ENCODE data around the gene ZFP57. TPM values are rescaled to one million over a fixed set of nuclear protein-coding genes. Genes with fewer than 3 reads are reported as not detected.

The ZFP57 gene
- total RNA-seq, 2 donors from 2014 or later, result 2.6 TPM; not detected in 1

DNA sequence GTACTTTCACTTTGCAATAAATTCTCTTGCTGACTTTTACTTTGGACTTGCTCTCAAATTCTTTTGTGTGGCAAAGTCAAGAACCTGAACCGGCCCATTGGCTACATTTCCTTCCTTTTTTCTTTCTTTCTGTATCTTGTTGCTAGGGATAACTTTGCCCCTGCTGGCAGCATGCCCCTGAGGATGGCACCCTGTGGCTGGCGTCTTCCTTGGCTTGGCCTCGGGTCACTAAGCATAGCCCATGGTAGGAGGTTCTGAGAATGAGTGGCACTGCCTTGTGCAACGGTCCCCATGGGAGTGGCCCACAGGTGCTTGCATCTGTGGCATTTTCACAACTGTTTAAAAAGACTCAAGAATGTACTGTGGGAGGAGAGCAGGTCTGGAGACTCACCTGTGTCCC lies 28.2 kb upstream of the ZFP57 start:
- peak overlapping the region; percentile 65 for H3K27ac Mint-ChIP-seq
- peak overlapping the region; percentile 79 for H3K4me3 Mint-ChIP-seq
- no peaks in the 10 kb centered on the region for H3K9me3 Mint-ChIP-seq
- H3K4me1 Mint-ChIP-seq, result peaks cover 29% of the 10 kb centered on the region
- no peaks in the 10 kb centered on the region for H3K27me3 Mint-ChIP-seq
- no peaks in the 10 kb centered on the region for H3K36me3 Mint-ChIP-seq (ENCODE audit: low read depth)
- ATAC-seq (replicated peaks), result peak; percentile 37

DNA sequence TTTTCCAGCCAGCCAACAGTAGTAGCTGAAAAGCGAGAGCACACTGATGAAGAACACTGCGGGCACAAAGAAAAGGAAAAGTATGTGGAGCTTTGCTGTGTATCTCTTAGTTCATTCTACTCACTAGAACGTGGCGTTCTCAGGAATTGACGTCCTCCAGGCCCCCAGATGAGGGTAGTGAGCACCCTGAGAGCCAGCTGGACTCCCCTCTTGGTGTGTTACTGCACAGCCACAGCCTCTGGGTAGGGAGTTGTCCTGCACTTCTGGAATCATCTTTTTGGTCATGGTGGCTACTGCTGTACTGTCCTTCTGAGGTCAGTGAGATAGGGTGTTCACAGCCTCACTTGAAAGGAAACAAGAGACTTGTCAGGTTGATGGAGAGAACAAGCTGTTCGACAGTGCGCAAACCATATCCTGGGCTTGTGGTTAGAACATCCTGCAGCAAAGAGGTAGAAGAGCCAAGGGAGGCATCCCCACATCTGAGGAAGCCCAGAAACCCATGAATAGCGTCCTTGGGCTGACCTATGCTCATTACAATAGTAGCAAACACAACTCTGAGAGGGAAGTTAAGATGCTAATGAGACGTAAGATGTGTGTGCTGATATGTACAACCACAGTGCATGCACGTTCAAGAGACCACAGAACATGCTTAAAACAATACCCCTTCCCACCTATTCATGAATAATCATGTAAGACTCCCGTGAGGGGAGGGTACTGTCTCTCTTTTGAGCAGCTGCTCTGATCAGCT lies 27.7 kb upstream of the ZFP57 start:
- Mint-ChIP-seq H3K9me3 (no peaks in the 10 kb centered on the region), H3K4me3 (peak overlapping the region; percentile 79), H3K36me3 (ENCODE audit: low read depth) (no peaks in the 10 kb centered on the region), H3K4me1 (peaks cover 29% of the 10 kb centered on the region), H3K27me3 (no peaks in the 10 kb centered on the region), H3K27ac (peak overlapping the region; percentile 65)
- peak; percentile 81 for ATAC-seq (replicated peaks)

DNA sequence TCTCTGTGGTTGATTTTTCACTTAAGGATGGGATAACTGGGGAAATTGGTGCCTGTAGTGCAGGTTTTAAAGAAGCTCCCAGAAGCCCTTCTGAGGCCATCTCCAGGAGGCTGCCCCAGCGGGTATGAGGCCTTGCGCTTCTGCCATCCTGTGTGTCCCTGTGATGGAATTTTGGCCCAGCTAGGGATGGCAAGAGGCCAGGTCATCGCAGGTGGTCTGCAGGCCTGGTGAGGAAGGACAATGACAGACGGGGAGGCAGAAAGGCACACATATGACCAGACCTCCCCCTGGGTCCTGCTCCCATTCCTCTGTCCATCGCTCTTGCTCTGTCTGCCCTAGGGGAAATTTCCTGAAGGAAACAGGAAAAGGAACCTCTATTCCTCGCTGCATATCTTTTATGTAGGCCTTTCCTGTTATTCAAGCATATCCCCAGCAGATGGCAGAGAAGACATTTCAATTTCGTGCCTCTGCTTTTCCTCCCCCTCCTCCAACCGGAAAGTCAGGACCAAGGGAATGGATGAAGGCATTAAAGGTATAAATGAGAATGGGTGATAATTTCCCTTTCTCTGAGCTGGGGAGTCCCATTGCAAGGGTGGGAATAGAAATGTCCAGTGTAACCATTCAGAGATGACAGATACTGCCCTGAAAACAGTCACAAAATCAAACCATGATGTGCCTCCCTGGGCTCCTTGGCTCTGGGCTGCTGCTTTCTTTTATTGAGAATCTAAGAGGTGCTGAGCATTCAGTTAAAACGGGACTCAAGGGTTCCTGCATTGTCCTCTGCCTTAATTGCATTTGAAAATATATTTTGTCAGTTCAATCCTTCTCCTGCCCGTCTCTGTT lies 24.7 kb upstream of the ZFP57 start:
- no peaks in the 10 kb centered on the region for H3K36me3 Mint-ChIP-seq (ENCODE audit: low read depth)
- peaks cover 12% of the 10 kb centered on the region for H3K27me3 Mint-ChIP-seq
- no peak overlapping the region for H3K27ac Mint-ChIP-seq
- H3K9me3 Mint-ChIP-seq, result no peaks in the 10 kb centered on the region
- peaks cover 23% of the 10 kb centered on the region for H3K4me1 Mint-ChIP-seq
- ATAC-seq (replicated peaks), result no peak
- H3K4me3 Mint-ChIP-seq, result no peak overlapping the region

DNA sequence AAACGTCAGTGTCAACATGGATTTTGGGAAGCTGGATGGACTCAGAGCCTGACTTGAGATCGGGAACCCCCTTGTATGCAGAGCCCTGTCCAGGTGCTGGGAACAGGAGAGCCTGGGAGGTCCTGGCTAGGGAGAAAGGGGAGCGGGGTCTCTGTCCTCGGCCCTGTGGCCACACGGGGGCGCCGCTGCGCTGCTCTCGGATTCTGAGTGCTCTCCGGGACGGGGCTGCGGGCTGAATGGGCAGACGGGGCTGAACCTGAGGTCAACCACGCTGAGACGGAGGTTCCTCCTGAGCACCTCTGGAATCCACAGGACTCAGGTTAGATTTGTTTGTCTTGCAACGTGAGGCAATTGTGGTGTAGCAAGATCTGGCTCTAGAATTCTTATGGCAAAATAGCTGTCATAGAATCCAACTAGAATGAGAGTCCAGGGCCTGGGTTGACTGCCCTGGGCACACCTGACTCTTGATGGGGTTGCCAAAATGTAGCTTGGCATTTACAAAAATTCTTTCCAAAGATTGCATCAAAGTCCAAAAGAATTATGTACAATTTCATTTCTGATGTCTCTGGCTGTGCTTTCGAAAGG lies 21.7 kb upstream of the ZFP57 start:
- peak; percentile 93 for ATAC-seq (replicated peaks)
- H3K36me3 Mint-ChIP-seq (ENCODE audit: low read depth), result no peaks in the 10 kb centered on the region
- H3K27me3 Mint-ChIP-seq, result peaks cover 16% of the 10 kb centered on the region
- no peak overlapping the region for H3K4me3 Mint-ChIP-seq
- no peaks in the 10 kb centered on the region for H3K4me1 Mint-ChIP-seq
- H3K27ac Mint-ChIP-seq, result no peak overlapping the region
- no peaks in the 10 kb centered on the region for H3K9me3 Mint-ChIP-seq

DNA sequence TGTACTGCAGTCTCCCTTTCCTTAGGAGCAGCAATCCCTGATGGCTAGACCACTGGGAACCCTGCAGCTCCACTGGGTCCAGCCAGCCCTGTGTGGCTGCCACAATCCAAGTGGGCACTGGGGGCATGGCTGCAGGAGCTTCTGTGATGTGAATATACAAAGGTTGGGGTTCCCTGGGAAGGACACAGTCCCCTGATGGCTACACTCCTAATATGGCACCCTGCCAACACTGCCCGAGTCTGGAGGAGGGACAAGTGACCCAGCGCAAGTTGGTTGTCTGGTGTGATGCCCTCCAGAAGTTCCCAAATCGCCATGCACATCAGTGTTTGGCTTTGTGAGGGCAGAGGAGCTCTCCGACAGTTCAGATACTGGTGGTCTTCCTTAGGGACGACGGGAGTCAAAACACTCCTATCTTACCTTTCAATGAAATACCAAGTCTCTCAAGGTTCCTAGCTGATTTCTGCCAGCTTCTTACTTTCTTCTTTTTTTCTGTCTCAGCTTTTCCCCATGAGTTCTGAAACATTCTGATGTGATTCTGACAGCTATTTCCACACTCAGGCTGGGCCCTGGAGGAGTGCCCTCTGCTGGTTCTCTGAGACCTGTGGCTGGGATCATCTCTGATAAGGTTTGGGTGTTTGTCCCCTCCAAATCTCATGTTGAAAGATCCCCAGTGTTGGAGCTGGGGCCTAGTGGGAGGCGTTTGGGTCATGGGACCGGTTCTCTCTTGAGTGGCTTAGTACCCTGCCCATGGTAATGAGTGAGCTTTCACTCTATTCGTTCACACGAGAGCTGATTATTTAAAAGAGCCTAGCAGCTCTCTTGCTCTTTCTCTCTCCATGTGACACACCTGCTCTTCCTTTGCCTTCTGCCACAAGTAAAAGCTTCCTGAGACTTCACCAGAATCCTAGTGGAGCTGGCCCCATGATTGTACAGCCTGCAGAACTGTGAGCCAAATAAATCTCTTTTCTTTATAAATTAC lies 15.5 kb upstream of the ZFP57 start:
- Mint-ChIP-seq H3K4me1 (no peaks in the 10 kb centered on the region), H3K27ac (no peak overlapping the region), H3K36me3 (ENCODE audit: low read depth) (no peaks in the 10 kb centered on the region), H3K27me3 (peaks cover 9% of the 10 kb centered on the region), H3K4me3 (no peak overlapping the region), H3K9me3 (no peaks in the 10 kb centered on the region)
- ATAC-seq (replicated peaks), result no peak

DNA sequence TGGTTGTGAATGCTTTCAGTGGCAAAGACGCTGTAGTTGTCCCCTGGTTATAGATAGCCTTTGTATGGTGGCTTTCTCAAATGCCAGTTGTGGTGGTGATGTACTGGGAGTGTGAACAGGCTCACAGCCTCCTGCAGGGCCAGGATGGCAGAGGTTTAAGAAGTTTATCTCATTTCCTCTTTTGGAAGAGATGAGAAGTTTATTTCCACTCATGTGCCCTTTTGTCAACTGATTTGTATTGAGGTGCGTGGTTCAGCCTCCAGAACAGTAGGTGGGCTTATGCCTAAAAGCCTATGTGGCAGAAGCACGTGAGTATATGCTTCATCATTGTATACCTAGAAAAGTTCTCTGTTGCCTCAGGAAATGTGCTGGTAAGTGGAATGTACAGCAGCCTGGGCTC lies 13.7 kb upstream of the ZFP57 start:
- H3K9me3 Mint-ChIP-seq, result no peaks in the 10 kb centered on the region
- H3K27ac Mint-ChIP-seq, result no peak overlapping the region
- H3K4me3 Mint-ChIP-seq, result no peak overlapping the region
- no peak for ATAC-seq (replicated peaks)
- no peaks in the 10 kb centered on the region for H3K36me3 Mint-ChIP-seq (ENCODE audit: low read depth)
- H3K27me3 Mint-ChIP-seq, result peaks cover 4% of the 10 kb centered on the region
- H3K4me1 Mint-ChIP-seq, result no peaks in the 10 kb centered on the region

DNA sequence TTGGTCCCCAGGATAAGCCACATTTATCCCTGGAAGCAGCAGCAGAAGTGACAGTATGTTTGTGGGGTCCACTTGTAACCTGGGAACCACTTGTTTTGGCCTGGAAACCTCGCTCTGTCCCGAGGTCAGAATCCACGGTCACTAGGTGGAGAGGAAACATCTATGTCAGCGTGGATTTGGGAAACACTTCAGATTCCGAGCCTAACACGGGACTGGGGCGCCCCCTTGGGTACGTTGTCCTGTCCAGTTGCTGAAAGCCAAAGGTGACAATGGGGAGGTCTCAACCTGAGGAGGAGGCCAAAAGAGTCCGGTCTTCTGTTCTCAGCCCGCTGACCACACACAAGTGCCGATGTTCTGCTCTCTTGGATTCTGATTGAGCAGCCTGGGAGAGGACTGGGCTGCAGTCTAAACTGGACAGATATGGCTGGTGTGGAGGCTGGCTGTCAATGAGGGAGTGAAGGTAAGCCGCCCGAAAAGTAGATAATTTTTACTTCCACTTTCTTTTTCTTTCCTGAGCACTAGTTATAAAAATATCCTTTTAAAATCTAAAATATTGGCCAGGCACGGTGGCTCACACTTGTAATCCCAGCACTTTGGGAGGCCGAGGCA lies 4.9 kb upstream of the ZFP57 start:
- no peak overlapping the region for H3K4me3 Mint-ChIP-seq
- H3K4me1 Mint-ChIP-seq, result no peaks in the 10 kb centered on the region
- H3K36me3 Mint-ChIP-seq (ENCODE audit: low read depth), result no peaks in the 10 kb centered on the region
- no peak for ATAC-seq (replicated peaks)
- no peak overlapping the region for H3K27ac Mint-ChIP-seq
- H3K9me3 Mint-ChIP-seq, result no peaks in the 10 kb centered on the region
- no peaks in the 10 kb centered on the region for H3K27me3 Mint-ChIP-seq

DNA sequence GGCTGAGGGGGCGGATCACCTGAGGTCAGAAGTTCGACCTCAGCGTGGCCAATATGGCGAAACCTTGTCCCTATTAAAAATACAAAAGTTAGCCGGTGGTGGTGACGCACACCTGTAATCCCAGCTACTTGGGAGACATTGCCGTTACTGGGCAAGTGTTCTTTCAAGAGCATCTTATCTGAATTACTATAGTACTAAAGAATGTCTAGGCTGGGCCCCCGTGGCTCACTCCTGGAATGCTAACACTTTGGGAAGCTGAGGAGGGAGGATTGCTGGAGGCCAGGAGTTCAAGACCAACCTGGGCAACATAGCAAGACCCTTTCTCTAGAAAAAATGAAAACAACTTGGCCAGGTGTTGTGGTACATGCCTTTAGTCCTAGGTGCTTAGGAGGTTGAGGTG lies 859 bp upstream of the ZFP57 start:
- Mint-ChIP-seq H3K4me1 (peaks cover 5% of the 10 kb centered on the region), H3K9me3 (no peaks in the 10 kb centered on the region), H3K36me3 (ENCODE audit: low read depth) (no peaks in the 10 kb centered on the region), H3K4me3 (no peak overlapping the region), H3K27me3 (no peaks in the 10 kb centered on the region), H3K27ac (no peak overlapping the region)
- no peak for ATAC-seq (replicated peaks)

DNA sequence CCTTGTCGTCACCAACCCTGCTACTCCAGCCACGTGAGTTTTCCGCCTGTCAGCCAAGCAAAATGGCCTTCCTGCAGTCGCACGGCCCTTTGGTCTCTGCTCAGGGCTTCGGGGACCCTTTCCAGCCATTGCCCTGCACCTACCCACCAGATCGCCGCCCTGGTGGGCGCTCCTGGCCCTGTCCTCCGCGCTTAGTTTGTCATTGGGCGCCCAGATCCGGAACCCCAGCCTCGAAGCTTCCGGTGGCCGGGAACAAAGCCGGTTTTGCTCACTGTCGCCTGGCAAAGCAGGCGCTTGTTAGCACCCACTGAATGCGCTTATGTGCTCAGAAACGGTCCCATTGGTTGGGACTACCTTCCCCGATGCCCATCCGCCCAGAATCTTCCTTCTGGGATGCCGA lies 536 bp downstream of the ZFP57 start:
- no peak overlapping the region for H3K27ac Mint-ChIP-seq
- no peaks in the 10 kb centered on the region for H3K9me3 Mint-ChIP-seq
- H3K27me3 Mint-ChIP-seq, result no peaks in the 10 kb centered on the region
- no peaks in the 10 kb centered on the region for H3K36me3 Mint-ChIP-seq (ENCODE audit: low read depth)
- H3K4me1 Mint-ChIP-seq, result peaks cover 5% of the 10 kb centered on the region
- peak; percentile 46 for ATAC-seq (replicated peaks)
- H3K4me3 Mint-ChIP-seq, result peak overlapping the region; percentile 63

DNA sequence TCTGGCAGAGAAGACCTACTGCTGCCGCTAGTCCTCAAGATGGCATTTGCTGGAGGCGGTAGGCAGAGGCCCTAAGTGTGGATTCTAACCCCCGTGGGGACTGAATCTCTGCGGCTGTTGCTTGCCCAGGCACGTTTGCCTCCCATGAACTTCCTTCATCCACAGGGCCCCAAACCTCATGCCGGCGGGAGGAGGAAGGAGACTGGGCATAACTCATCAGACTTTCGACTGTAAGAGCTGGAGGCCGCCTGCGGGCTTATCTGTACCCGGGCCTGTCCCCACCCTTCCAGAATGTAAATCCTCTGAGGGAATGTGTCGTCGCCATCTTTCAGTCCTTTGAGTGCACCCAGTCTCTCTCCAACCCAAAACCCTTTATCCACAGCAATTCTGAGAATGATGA lies 990 bp downstream of the ZFP57 start:
- Mint-ChIP-seq H3K27ac (no peak overlapping the region), H3K4me1 (peaks cover 5% of the 10 kb centered on the region), H3K27me3 (no peaks in the 10 kb centered on the region), H3K9me3 (no peaks in the 10 kb centered on the region), H3K36me3 (ENCODE audit: low read depth) (no peaks in the 10 kb centered on the region), H3K4me3 (peak overlapping the region; percentile 63)
- ATAC-seq (replicated peaks), result peak; percentile 42

DNA sequence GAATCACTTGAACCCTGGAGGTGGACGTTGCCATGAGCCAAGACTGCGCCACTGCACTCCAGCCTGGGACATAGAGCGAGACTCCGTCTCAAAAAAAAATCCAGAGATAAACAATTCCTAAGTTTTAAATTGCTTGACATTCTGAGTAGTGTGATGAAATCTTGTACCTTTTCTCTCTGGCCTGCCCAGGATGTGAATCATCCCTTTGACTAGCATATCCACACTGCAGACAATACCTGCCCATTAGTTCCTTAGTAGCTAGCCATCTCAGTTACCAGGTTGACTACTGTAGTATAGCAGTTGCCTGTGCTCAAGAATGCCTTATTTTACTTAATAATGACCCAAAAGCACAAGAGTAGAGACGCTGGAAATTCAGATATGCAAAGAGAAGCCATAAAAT lies 2.8 kb downstream of the ZFP57 start:
- H3K36me3 Mint-ChIP-seq (ENCODE audit: low read depth), result no peaks in the 10 kb centered on the region
- H3K27me3 Mint-ChIP-seq, result no peaks in the 10 kb centered on the region
- no peak for ATAC-seq (replicated peaks)
- H3K9me3 Mint-ChIP-seq, result no peaks in the 10 kb centered on the region
- no peak overlapping the region for H3K4me3 Mint-ChIP-seq
- peaks cover 5% of the 10 kb centered on the region for H3K4me1 Mint-ChIP-seq
- H3K27ac Mint-ChIP-seq, result peak overlapping the region; percentile 23

DNA sequence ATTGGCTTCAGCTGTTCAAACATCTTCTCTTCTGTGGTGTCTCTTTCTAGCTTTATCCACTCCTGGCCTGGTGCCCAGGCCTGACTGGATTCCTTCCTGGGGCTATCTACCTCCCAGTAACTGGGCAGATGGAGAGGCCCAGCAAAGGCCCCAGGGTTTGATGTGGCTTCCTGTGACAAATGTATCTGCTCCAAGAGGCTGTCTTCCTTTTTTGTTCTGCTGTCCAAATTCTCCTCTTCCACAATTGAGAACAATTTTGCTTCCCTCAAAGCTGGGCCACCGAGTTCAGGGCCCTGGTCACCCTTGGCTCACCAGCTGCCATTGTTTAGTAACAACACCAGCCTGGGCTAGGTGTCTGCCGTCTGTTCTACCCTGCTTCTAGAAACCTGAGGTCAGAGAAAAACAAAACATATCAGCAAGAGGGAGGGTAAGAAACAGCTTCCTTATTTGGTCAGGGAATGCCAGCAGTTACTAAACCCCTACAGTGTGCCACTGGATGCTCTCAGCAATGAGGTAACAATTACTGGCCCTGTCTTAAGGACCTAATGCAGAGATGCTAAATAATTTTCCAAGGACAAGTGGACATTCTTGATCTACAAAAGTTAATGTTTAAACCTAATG lies 3.9 kb downstream of the ZFP57 start:
- Mint-ChIP-seq H3K4me3 (no peak overlapping the region), H3K4me1 (peaks cover 5% of the 10 kb centered on the region), H3K27ac (peak overlapping the region; percentile 23), H3K27me3 (peaks cover 4% of the 10 kb centered on the region), H3K36me3 (ENCODE audit: low read depth) (no peaks in the 10 kb centered on the region), H3K9me3 (no peaks in the 10 kb centered on the region)
- peak; percentile 35 for ATAC-seq (replicated peaks)

DNA sequence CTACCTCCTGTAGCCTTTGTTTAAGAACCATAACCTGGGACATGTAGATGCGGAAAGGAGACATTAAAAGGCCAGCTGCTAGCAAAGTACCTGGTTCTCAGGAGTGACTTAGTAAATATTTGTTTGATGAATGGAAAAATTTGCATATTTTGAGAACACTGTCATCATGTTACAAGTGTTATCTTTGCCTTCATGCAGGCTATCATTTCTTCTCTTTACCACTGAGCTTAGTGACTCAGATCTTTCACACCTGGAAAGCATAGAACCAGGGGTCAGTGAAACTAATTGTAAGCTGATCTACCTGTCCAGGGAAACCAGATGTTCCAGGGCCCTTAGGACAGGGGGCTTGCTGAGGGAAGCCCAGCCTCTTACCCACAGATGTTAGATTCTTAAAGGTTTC lies 5.4 kb downstream of the ZFP57 start:
- Mint-ChIP-seq H3K9me3 (no peaks in the 10 kb centered on the region), H3K36me3 (ENCODE audit: low read depth) (no peaks in the 10 kb centered on the region), H3K4me3 (no peak overlapping the region), H3K4me1 (peaks cover 5% of the 10 kb centered on the region), H3K27ac (no peak overlapping the region), H3K27me3 (peaks cover 5% of the 10 kb centered on the region)
- ATAC-seq (replicated peaks), result no peak

Measured in activated T-helper 17 cell treated with anti-CD3 and anti-CD28 coated beads, Interleukin-2, amount 50 U/mL, for 72 hours (primary cell).